A673 (cell line): ENCODE data around the gene ARMS2.

Experiments used
- CTCF ChIP-seq: fragments of 300-800, 200-600 bp; sonication (generic); conservative IDR thresholded peaks from 2 replicates; pipeline ENCODE4 v1.5.1; 2017; ENCODE audit warnings: low read depth, mild to moderate bottlenecking, antibody characterized with exemption, low read length, moderate library complexity, mixed read lengths
- EZH2 ChIP-seq: fragments of 200-600 bp; sonication (generic); IDR thresholded peaks from 2 replicates; pipeline ENCODE4 v1.6.1; 2017; ENCODE audit warnings: borderline replicate concordance, low read depth, mild to moderate bottlenecking, mixed read lengths, antibody characterized with exemption, low read length; ENCODE audit not compliant: poor library complexity, severe bottlenecking

- no peak for TF ChIP-seq CTCF
- TF ChIP-seq EZH2: no peak
Observed at GRCh38 chr10:122457934-122458333, 3.5 kb downstream of the ARMS2 start.
